HCT116 (cell line): ENCODE measurements around the gene VGLL2. TPM values are rescaled to one million over a fixed set of nuclear protein-coding genes. Genes with fewer than 3 reads are reported as not detected.

Experiments used
- ATAC-seq: fragments of 200-7000 bp; cut with Tn5 transposase; 2 replicates; pipeline ENCODE4 v1.9.1; 2020; ENCODE audit warnings: mild to moderate bottlenecking, moderate library complexity
- BruUV-seq: library from RNA; stranded (reverse); fragments of 400-500 nt; replicated peaks from 2 replicates; lab custom pipeline; 2021; lab: Mats Ljungman, UMichigan
- CTCF ChIA-PET: fragments of 300-600 bp; sonication (Branson Sonifier 250); formaldehyde crosslinking; loops from one replicate; lab custom pipeline; 2021; ENCODE audit warnings: antibody characterized with exemption; lab: Charles Lee
- POLR2A ChIA-PET: fragments of 300-600, 350-600 bp; sonication (Branson Sonifier 250); formaldehyde crosslinking; loops from one replicate; lab custom pipeline; 2021; ENCODE audit warnings: antibody characterized with exemption; lab: Charles Lee
- RAD21 ChIA-PET, 2 experiments: fragments of 300-600 bp; sonication (Branson Sonifier 250); formaldehyde crosslinking; loops; one replicate each; lab custom pipeline; 2023; ENCODE audit warnings: low total read pairs in 2 of 2; ENCODE audit not compliant: uncharacterized antibody in 2 of 2, unreplicated experiment in 2 of 2, low non-redundant PET in 1 of 2; lab: Charles Lee
- DNase-seq: peaks from one replicate; pipeline ENCODE4 v3.0.0-alpha.2; 2010; ENCODE audit warnings: low read depth, low spot score
- H2AFZ ChIP-seq: fragments of 200-600 bp; shearing (Covaris generic), sonication (generic); 2 replicates; pipeline ENCODE4 v1.6.1; 2017; ENCODE audit warnings: low read depth, mixed run types, mixed read lengths, antibody characterized with exemption, low read length; ENCODE audit not compliant: poor library complexity, severe bottlenecking
- H3K27ac ChIP-seq: 2 replicates; pipeline ENCODE4 v1.5.1; 2012; ENCODE audit warnings: low read depth, low read length
- H3K27me3 ChIP-seq: fragments of 200-600 bp; sonication (generic); 2 replicates; pipeline ENCODE4 v1.6.1; 2016; ENCODE audit warnings: mixed run types, low read length, mixed read lengths; ENCODE audit not compliant: insufficient read depth
- H3K36me3 ChIP-seq, 2 experiments: fragments of 200-500 bp in 1 of 2; fragments of 200-600 bp in 1 of 2; sonication (Bioruptor generic) in 1 of 2; sonication (generic) in 1 of 2; 2 replicates each; pipeline versions ENCODE4 v1.5.1 to v1.6.1; 2014 to 2016; ENCODE audit warnings: low read length in 2 of 2, inconsistent platforms in 1 of 2, mixed read lengths in 1 of 2, mixed run types in 1 of 2; ENCODE audit not compliant: insufficient read depth in 2 of 2, control insufficient read depth in 1 of 2
- H3K4me1 ChIP-seq, 2 experiments: fragments of 200-600 bp in 1 of 2; sonication (generic) in 1 of 2; 2 replicates each; pipeline versions ENCODE4 v1.5.1 to v1.6.1; 2012 to 2017; ENCODE audit warnings: low read length in 2 of 2, inconsistent platforms in 1 of 2, mild to moderate bottlenecking in 1 of 2, mixed read lengths in 1 of 2, mixed run types in 1 of 2, moderate library complexity in 1 of 2; ENCODE audit not compliant: insufficient read depth in 2 of 2, control insufficient read depth in 1 of 2
- H3K4me2 ChIP-seq: fragments of 200-600 bp; sonication (generic); 2 replicates; pipeline ENCODE4 v1.6.1; 2017; ENCODE audit warnings: mixed run types, low read length, mixed read lengths
- H3K4me3 ChIP-seq, 2 experiments: fragments of 200-600 bp in 1 of 2; sonication (generic) in 1 of 2; replicated peaks in 1 of 2; 2 replicates each; pipeline ENCODE4 v1.5.1; 2011 to 2016; ENCODE audit warnings: low read length in 2 of 2, control low read depth in 1 of 2, low read depth in 1 of 2, mild to moderate bottlenecking in 1 of 2, mixed read lengths in 1 of 2, mixed run types in 1 of 2
- H3K79me2 ChIP-seq: fragments of 200-600 bp; sonication (generic); 2 replicates; pipeline ENCODE4 v1.6.1; 2017; ENCODE audit warnings: mild to moderate bottlenecking, mixed run types, low read length, moderate library complexity, mixed read lengths; ENCODE audit not compliant: insufficient read depth
- H3K9ac ChIP-seq: fragments of 200-600 bp; sonication (generic); 2 replicates; pipeline ENCODE4 v1.6.1; 2016; ENCODE audit warnings: low read length, mixed read lengths
- H3K9me2 ChIP-seq: fragments of 200-600 bp; sonication (generic), shearing (Covaris generic); 2 replicates; pipeline ENCODE4 v1.6.1; 2017; ENCODE audit warnings: mixed run types, mild to moderate bottlenecking, moderate library complexity; ENCODE audit not compliant: insufficient read depth
- H3K9me3 ChIP-seq, 2 experiments: fragments of 200-500 bp in 1 of 2; fragments of 200-600 bp in 1 of 2; sonication (Bioruptor generic) in 1 of 2; sonication (generic) in 1 of 2; 2 replicates each; pipeline ENCODE4 v1.6.1; 2014 to 2017; ENCODE audit warnings: low read length in 2 of 2, mixed read lengths in 2 of 2, inconsistent platforms in 1 of 2, low read depth in 1 of 2, mild to moderate bottlenecking in 1 of 2, mixed run types in 1 of 2, moderate library complexity in 1 of 2; ENCODE audit not compliant: control insufficient read depth in 1 of 2, insufficient read depth in 1 of 2
- H4K20me1 ChIP-seq: fragments of 200-600 bp; sonication (generic), shearing (Covaris generic); 2 replicates; pipeline ENCODE4 v1.6.1; 2017; ENCODE audit warnings: mixed run types, mild to moderate bottlenecking, moderate library complexity; ENCODE audit not compliant: insufficient read depth
- ATF3 ChIP-seq: IDR thresholded peaks from 2 replicates; pipeline ENCODE4 v1.6.1; 2012
- CEBPB ChIP-seq: IDR thresholded peaks from 2 replicates; pipeline ENCODE4 v1.6.1; 2012; ENCODE audit warnings: low read depth
- EGR1 ChIP-seq: IDR thresholded peaks from 2 replicates; pipeline ENCODE4 v1.6.1; 2012; ENCODE audit warnings: low read depth
- EZH2 ChIP-seq: fragments of 200-600 bp; sonication (generic); IDR thresholded peaks from 2 replicates; pipeline ENCODE4 v1.6.1; 2017; ENCODE audit warnings: antibody characterized with exemption, mixed run types
- EZH2phosphoT487 ChIP-seq: fragments of 200-600 bp; IDR thresholded peaks from 2 replicates; pipeline ENCODE4 v1.6.1; 2018; ENCODE audit warnings: antibody characterized with exemption, borderline replicate concordance
- POLR2A ChIP-seq: IDR thresholded peaks from 2 replicates; pipeline ENCODE4 v1.7.0; 2011; ENCODE audit warnings: borderline replicate concordance; ENCODE audit not compliant: insufficient read depth, insufficient read length; ENCODE audit errors: extremely low read depth
- POLR2AphosphoS5 ChIP-seq: IDR thresholded peaks from 2 replicates; pipeline ENCODE4 v1.6.1; 2011; ENCODE audit warnings: mild to moderate bottlenecking, low read depth, low read length, moderate library complexity
- RAD21 ChIP-seq: IDR thresholded peaks from 2 replicates; pipeline ENCODE4 v1.6.1; 2012; ENCODE audit warnings: low read depth, mild to moderate bottlenecking
- SP1 ChIP-seq: IDR thresholded peaks from 2 replicates; pipeline ENCODE4 v1.6.1; 2012; ENCODE audit warnings: low read depth
- SRF ChIP-seq: IDR thresholded peaks from 2 replicates; pipeline ENCODE4 v1.6.1; 2012; ENCODE audit warnings: low read depth
- TCF7L2 ChIP-seq: IDR thresholded peaks from 2 replicates; pipeline ENCODE4 v1.7.0; 2011; ENCODE audit warnings: borderline replicate concordance, inconsistent platforms; ENCODE audit not compliant: insufficient read depth, insufficient read length; ENCODE audit errors: extremely low read depth
- YY1 ChIP-seq: IDR thresholded peaks from 2 replicates; pipeline ENCODE4 v1.6.1; 2011; ENCODE audit warnings: low read length, low read depth, moderate library complexity, mild to moderate bottlenecking; ENCODE audit not compliant: insufficient replicate concordance; ENCODE audit errors: extremely low read depth
- ZFX ChIP-seq: fragments of 450-650 bp; IDR thresholded peaks from 2 replicates; pipeline ENCODE4 v1.6.1; 2017
- ZNF274 ChIP-seq: fragments of 200-500 bp; sonication (Bioruptor generic); IDR thresholded peaks from 2 replicates; pipeline ENCODE4 v1.6.1; 2014; ENCODE audit warnings: mild to moderate bottlenecking, low read depth, low read length, inconsistent platforms
- intact Hi-C: fragments of 100-400 bp; cut with micrococcal nuclease; formaldehyde crosslinking; loops from 2 replicates; pipeline ENCODE4 v1.10.0; 2022
- total RNA-seq: library from RNA; stranded (reverse); gene quantifications from one replicate; pipeline ENCODE4 v1.2.1, GENCODE V29; 2021; ENCODE audit not compliant: unreplicated experiment
- TF ChIP-seq, protein P1 (sequence below): IDR thresholded peaks from 2 replicates; pipeline ENCODE4 v1.6.1; 2011; ENCODE audit warnings: mild to moderate bottlenecking, low read length, moderate library complexity; ENCODE audit not compliant: insufficient replicate concordance; ENCODE audit errors: extremely low read depth

Gene VGLL2
- total RNA-seq, 1 experiment from 2014 or later = not detected

- POLR2A ChIA-PET = no interaction called here
- no peaks in the 10 kb centered on the region for H3K36me3 ChIP-seq
- H3K9me2 ChIP-seq = no peaks in the 10 kb centered on the region
- TF ChIP-seq EGR1 = no peak
- TF ChIP-seq ATF3 = no peak
- no peak for TF ChIP-seq POLR2A
- TF ChIP-seq ZNF274 = no peak
- no peak for TF ChIP-seq SRF
- no peak for TF ChIP-seq YY1
- TF ChIP-seq RAD21 = no peak
- TF ChIP-seq, protein P1, sequence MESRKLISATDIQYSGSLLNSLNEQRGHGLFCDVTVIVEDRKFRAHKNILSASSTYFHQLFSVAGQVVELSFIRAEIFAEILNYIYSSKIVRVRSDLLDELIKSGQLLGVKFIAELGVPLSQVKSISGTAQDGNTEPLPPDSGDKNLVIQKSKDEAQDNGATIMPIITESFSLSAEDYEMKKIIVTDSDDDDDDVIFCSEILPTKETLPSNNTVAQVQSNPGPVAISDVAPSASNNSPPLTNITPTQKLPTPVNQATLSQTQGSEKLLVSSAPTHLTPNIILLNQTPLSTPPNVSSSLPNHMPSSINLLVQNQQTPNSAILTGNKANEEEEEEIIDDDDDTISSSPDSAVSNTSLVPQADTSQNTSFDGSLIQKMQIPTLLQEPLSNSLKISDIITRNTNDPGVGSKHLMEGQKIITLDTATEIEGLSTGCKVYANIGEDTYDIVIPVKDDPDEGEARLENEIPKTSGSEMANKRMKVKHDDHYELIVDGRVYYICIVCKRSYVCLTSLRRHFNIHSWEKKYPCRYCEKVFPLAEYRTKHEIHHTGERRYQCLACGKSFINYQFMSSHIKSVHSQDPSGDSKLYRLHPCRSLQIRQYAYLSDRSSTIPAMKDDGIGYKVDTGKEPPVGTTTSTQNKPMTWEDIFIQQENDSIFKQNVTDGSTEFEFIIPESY = no peak
- TF ChIP-seq ZFX = no peak
- no peak for TF ChIP-seq CEBPB
- no peak for TF ChIP-seq EZH2phosphoT487
- TF ChIP-seq SP1 = no peak
- TF ChIP-seq EZH2 = no peak
- no peak for TF ChIP-seq POLR2AphosphoS5
- TF ChIP-seq TCF7L2 = no peak
- DNase-seq (no peak), ATAC-seq (no peak)
- H3K27me3 ChIP-seq = no peaks in the 10 kb centered on the region
- intact Hi-C loops = no loop called here
- BruUV-seq = no TSS peak
- no peaks in the 10 kb centered on the region for H4K20me1 ChIP-seq
- H3K9me3 ChIP-seq = no peaks in the 10 kb centered on the region
- no peak overlapping the region for H3K27ac ChIP-seq
- H3K79me2 ChIP-seq = no peaks in the 10 kb centered on the region
- no peak overlapping the region for H3K9ac ChIP-seq
- no peaks in the 10 kb centered on the region for H3K4me1 ChIP-seq
- no peak overlapping the region for H3K4me2 ChIP-seq
- H3K4me3 ChIP-seq = no peak overlapping the region
- no peak overlapping the region for H2AFZ ChIP-seq
- RAD21 ChIA-PET = no interaction called here
- CTCF ChIA-PET = no interaction called here
Observed at GRCh38 chr6:117222861-117223260, 42.5 kb upstream of the VGLL2 start.
